Measurements from ENCODE around the gene C2CD4D. TPM values are rescaled to one million over a fixed set of nuclear protein-coding genes. Genes with fewer than 3 reads are reported as not detected.
"Not testable (repeated sequence)": the region's sequence is repeated elsewhere in the genome, so short reads cannot be mapped to it uniquely, and the experiment has no call there.

The C2CD4D gene
- total RNA-seq, 1 donor from 2014 or later = not detected

DNA sequence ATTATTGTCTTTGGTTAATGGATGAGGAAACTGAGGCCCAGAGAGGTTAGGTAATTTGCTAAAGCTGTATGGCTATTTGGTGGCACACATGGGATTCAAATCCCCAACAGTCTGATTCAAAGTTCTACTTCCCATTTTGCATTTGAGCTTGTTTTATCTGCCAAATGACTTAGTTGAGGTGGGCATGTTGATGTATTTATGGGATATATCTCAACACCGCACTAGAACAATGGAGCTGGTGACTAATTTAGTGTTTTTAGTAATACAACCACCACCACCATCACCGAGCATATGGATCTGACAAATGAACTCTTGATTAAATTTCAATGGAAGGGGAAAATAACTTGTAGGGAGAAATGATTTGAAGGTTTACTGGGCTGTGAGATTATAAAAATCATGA is 42.8 kb upstream of the C2CD4D start:
- no peak for DNase-seq (ENCODE audit: extremely low spot score, unreplicated experiment)
- H3K27me3 Mint-ChIP-seq (ENCODE audit: unreplicated experiment) = no peaks in the 10 kb centered on the region
- H3K4me3 Mint-ChIP-seq (ENCODE audit: unreplicated experiment) = no peak overlapping the region
- no peaks in the 10 kb centered on the region for H3K4me1 Mint-ChIP-seq (ENCODE audit: unreplicated experiment)
- no peaks in the 10 kb centered on the region for H3K9me3 Mint-ChIP-seq (ENCODE audit: unreplicated experiment)
- no peak for TF ChIP-seq CTCF (IDR thresholded peaks at IDR 0.05)
- H3K36me3 Mint-ChIP-seq (ENCODE audit: unreplicated experiment) = peaks cover 14% of the 10 kb centered on the region
- no peak overlapping the region for H3K27ac Mint-ChIP-seq (ENCODE audit: unreplicated experiment)

DNA sequence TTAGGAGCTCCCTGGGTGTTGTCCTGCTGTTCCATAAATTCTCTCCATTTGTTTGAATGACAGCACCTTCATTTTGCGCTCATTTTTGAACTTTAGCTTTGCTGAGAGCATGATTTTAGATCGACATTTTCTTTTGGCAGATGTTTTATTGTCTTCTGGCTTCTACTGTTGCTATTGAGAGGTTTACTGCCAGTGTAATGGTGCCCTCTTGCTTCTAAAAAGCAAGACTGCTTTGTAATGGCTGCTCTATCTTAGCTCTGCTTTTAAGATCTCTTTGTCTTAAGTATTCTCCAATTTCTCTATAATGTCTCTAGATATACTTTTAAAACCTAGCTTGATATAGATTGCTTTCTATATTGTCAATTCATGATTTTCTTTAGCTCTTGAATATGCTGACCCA is 41.9 kb upstream of the C2CD4D start:
- no peak for DNase-seq (ENCODE audit: extremely low spot score, unreplicated experiment)
- no peaks in the 10 kb centered on the region for H3K9me3 Mint-ChIP-seq (ENCODE audit: unreplicated experiment)

GRCh38 chr1:151875419-151876097 is 35.9 kb upstream of the C2CD4D start:
- H3K27me3 Mint-ChIP-seq (ENCODE audit: unreplicated experiment) = no peaks in the 10 kb centered on the region
- no peak overlapping the region for H3K4me3 Mint-ChIP-seq (ENCODE audit: unreplicated experiment)
- no peaks in the 10 kb centered on the region for H3K9me3 Mint-ChIP-seq (ENCODE audit: unreplicated experiment)
- no peak for DNase-seq (ENCODE audit: extremely low spot score, unreplicated experiment)
- H3K4me1 Mint-ChIP-seq (ENCODE audit: unreplicated experiment) = no peaks in the 10 kb centered on the region
- no peak overlapping the region for H3K27ac Mint-ChIP-seq (ENCODE audit: unreplicated experiment)
- TF ChIP-seq CTCF (IDR thresholded peaks at IDR 0.05) = no peak
- peaks cover 18% of the 10 kb centered on the region for H3K36me3 Mint-ChIP-seq (ENCODE audit: unreplicated experiment)

More for the DNA sequence above, 41.9 kb upstream of the C2CD4D start:
- TF ChIP-seq CTCF (IDR thresholded peaks at IDR 0.05) = no peak
- H3K36me3 Mint-ChIP-seq (ENCODE audit: unreplicated experiment) = peaks cover 10% of the 10 kb centered on the region
- no peak overlapping the region for H3K4me3 Mint-ChIP-seq (ENCODE audit: unreplicated experiment)
- no peak overlapping the region for H3K27ac Mint-ChIP-seq (ENCODE audit: unreplicated experiment)
- no peaks in the 10 kb centered on the region for H3K4me1 Mint-ChIP-seq (ENCODE audit: unreplicated experiment)
- no peaks in the 10 kb centered on the region for H3K27me3 Mint-ChIP-seq (ENCODE audit: unreplicated experiment)

- H3K27me3 Mint-ChIP-seq (ENCODE audit: unreplicated experiment); H3K4me3 Mint-ChIP-seq (ENCODE audit: unreplicated experiment); H3K9me3 Mint-ChIP-seq (ENCODE audit: unreplicated experiment); DNase-seq (ENCODE audit: extremely low spot score, unreplicated experiment); H3K27ac Mint-ChIP-seq (ENCODE audit: unreplicated experiment); H3K4me1 Mint-ChIP-seq (ENCODE audit: unreplicated experiment): not testable (repeated sequence)
- H3K36me3 Mint-ChIP-seq (ENCODE audit: unreplicated experiment) = peaks cover 14% of the 10 kb centered on the region
These were observed 33.2 kb upstream of the C2CD4D start for GRCh38 chr1:151872776-151873175.

- DNase-seq (ENCODE audit: extremely low spot score, unreplicated experiment) = no peak
- H3K9me3 Mint-ChIP-seq (ENCODE audit: unreplicated experiment) = no peaks in the 10 kb centered on the region
- peaks cover 14% of the 10 kb centered on the region for H3K36me3 Mint-ChIP-seq (ENCODE audit: unreplicated experiment)
- H3K4me1 Mint-ChIP-seq (ENCODE audit: unreplicated experiment) = peaks cover 3% of the 10 kb centered on the region
- H3K27ac Mint-ChIP-seq (ENCODE audit: unreplicated experiment) = no peak overlapping the region
- no peak for TF ChIP-seq CTCF (IDR thresholded peaks at IDR 0.05)
- H3K27me3 Mint-ChIP-seq (ENCODE audit: unreplicated experiment) = no peaks in the 10 kb centered on the region
- no peak overlapping the region for H3K4me3 Mint-ChIP-seq (ENCODE audit: unreplicated experiment)
These were observed 31.8 kb upstream of the C2CD4D start for GRCh38 chr1:151871284-151872030.

Data from osteocyte (in vitro differentiated cells).